ENCODE measurements around the gene ALS2CL. TPM values are rescaled to one million over a fixed set of nuclear protein-coding genes. Genes with fewer than 3 reads are reported as not detected.
A peak's percentile ranks its signal among the peaks of the same experiment; 100 is the strongest.

ALS2CL gene
- total RNA-seq, 1 experiment from 2014 or later, result 4.9 TPM

- Histone ChIP-seq H4K91ac (ENCODE audit: insufficient read length, low read depth, low read length) (no peak overlapping the region), H2BK120ac (ENCODE audit: low read depth, low read length, poor library complexity, severe bottlenecking) (no peak overlapping the region), H3K4me2 (ENCODE audit: insufficient read depth, insufficient read length, low read length) (no peak overlapping the region), H3K4ac (ENCODE audit: low read depth, low read length) (no peak overlapping the region), H2BK12ac (ENCODE audit: insufficient read length, low read depth, low read length) (no peak overlapping the region), H2AFZ (ENCODE audit: low read length) (no peak overlapping the region), H2BK20ac (ENCODE audit: low read depth, low read length, poor library complexity, severe bottlenecking) (no peak overlapping the region), H3K27ac (ENCODE audit: insufficient read length, low read depth, low read length) (no peak overlapping the region), H4K5ac (ENCODE audit: insufficient read length, low read depth, low read length) (no peak overlapping the region), H4K20me1 (ENCODE audit: control insufficient read depth, insufficient read depth, insufficient read length) (no peaks in the 10 kb centered on the region), H2AK5ac (ENCODE audit: insufficient read length, low read length) (no peak overlapping the region), H3K79me1 (ENCODE audit: insufficient read depth, low read depth, low read length, poor library complexity, severe bottlenecking) (no peaks in the 10 kb centered on the region), H3K4me1 (ENCODE audit: insufficient read depth, low read length) (no peaks in the 10 kb centered on the region), H3K14ac (ENCODE audit: insufficient read depth, low read length) (no peak overlapping the region), H3K23me2 (ENCODE audit: insufficient read length, low read depth, low read length, poor library complexity, severe bottlenecking) (no peaks in the 10 kb centered on the region), H3K27me3 (ENCODE audit: insufficient read depth, low read length) (no peaks in the 10 kb centered on the region), H3K9me3 (ENCODE audit: control insufficient read depth, low read depth, low read length) (no peaks in the 10 kb centered on the region), H4K8ac (replicated peaks; ENCODE audit: insufficient read length, low read depth, low read length) (no peak overlapping the region), H3K56ac (ENCODE audit: insufficient read length, low read depth, low read length) (no peak overlapping the region), H3K79me2 (ENCODE audit: insufficient read depth, low read length) (no peaks in the 10 kb centered on the region), H2BK15ac (ENCODE audit: low read depth, low read length) (no peak overlapping the region; the same call in 1 of the 2 replicates), H3K9ac (ENCODE audit: extremely low read depth, insufficient read length, low read length) (no peak overlapping the region), H2BK5ac (ENCODE audit: insufficient read length, low read length) (no peak overlapping the region), H3K18ac (ENCODE audit: insufficient read length, low read depth, low read length) (no peak overlapping the region), H3K23ac (ENCODE audit: insufficient read length, low read depth, low read length) (no peak overlapping the region), H3T11ph (ENCODE audit: low read length) (no peak overlapping the region)
- Mint-ChIP-seq H3K36me3 (ENCODE audit: insufficient read depth in 1 of 3, low read depth in 3 of 3) (no peaks in the 10 kb centered on the region; a peak in 3 of 7 replicates), H3K27me3 (ENCODE audit: low read depth) (no peaks in the 10 kb centered on the region), H3K9me3 (no peaks in the 10 kb centered on the region), H3K27ac (peak overlapping the region in 2 of 3 experiments; percentile 18 to 68; a peak in 3 of 7 replicates), H3K4me3 (no peak overlapping the region), H3K4me1 (peaks cover 2 to 16% of the 10 kb centered on the region in 2 experiments)
- DNase-seq, result no peak
- no peak for TF ChIP-seq CTCF (conservative IDR thresholded peaks at IDR 0.05)
- no CpG with 5 or more reads among the region's 13 CpGs for WGBS (ENCODE audit: extremely low coverage, insufficient read length, low lambda C conversion rate)
These were observed 11.5 kb downstream of the ALS2CL start for GRCh38 chr3:46681856-46682540.
